ENCODE results near the gene JAK2.

GRCh38 chr9:4962085-4962484 lies 23.0 kb upstream of the JAK2 start:
- TF ChIP-seq CTCF (IDR thresholded peaks at IDR 0.05 in 2 of 3, conservative IDR thresholded peaks at IDR 0.05 in 1 of 3; ENCODE audit: insufficient read depth in 2 of 3, low read depth in 1 of 3, low read length in 3 of 3) (no peak), MIER1 (IDR thresholded peaks at IDR 0.05; ENCODE audit: low read depth) (no peak), ATF2 (CRISPR knock-in tag; IDR thresholded peaks at IDR 0.05) (no peak), ZNF76 (CRISPR knock-in tag; IDR thresholded peaks at IDR 0.05; ENCODE audit: borderline replicate concordance) (no peak), NFYB (IDR thresholded peaks at IDR 0.05; ENCODE audit: extremely low read depth, insufficient read length) (no peak), SNRNP70 (optimal IDR thresholded peaks at IDR 0.05; ENCODE audit: low read depth, low read length) (no peak), RAD21 (CRISPR knock-in tag; conservative IDR thresholded peaks at IDR 0.05 in 1 of 2, IDR thresholded peaks at IDR 0.05 in 1 of 2) (no peak), PKNOX1 (IDR thresholded peaks at IDR 0.05) (no peak), ZNF511 (CRISPR knock-in tag; IDR thresholded peaks at IDR 0.05) (no peak), ZNF121 (CRISPR knock-in tag; conservative IDR thresholded peaks at IDR 0.05) (no peak), ZBTB33 (CRISPR knock-in tag; IDR thresholded peaks at IDR 0.05) (no peak), SMAD2 (IDR thresholded peaks at IDR 0.05; ENCODE audit: low read depth, low read length) (no peak), PML (IDR thresholded peaks at IDR 0.05; ENCODE audit: low read length) (no peak), SETDB1 (IDR thresholded peaks at IDR 0.05; ENCODE audit: low read length) (no peak)
